Activated CD8-positive, alpha-beta T cell treated with anti-CD3 and anti-CD28 coated beads, Interleukin-2, amount 10 ng/mL, durations not matched to agents 7 days and 5 days (primary cell): ENCODE results near the gene IP6K1. TPM values are rescaled to one million over a fixed set of nuclear protein-coding genes. Genes with fewer than 3 reads are reported as not detected.

ENCODE experiments used
- ATAC-seq: fragments of 150-1000 bp; cut with Tn5 transposase; one replicate; pipeline ENCODE4 v1.10.0; 2021; ENCODE audit warnings: moderate library complexity
- CTCF ChIA-PET: fragments of 350-600 bp; sonication (Branson Sonifier 250); formaldehyde crosslinking; loops from one replicate; lab custom pipeline; 2021; ENCODE audit warnings: antibody characterized with exemption; lab: Charles Lee
- POLR2A ChIA-PET: fragments of 350-600 bp; sonication (Branson Sonifier 250); formaldehyde crosslinking; loops from one replicate; lab custom pipeline; 2021; ENCODE audit warnings: antibody characterized with exemption; lab: Charles Lee
- DNase-seq: peaks from one replicate; pipeline ENCODE4 v3.0.0-alpha.2; 2020
- H3K27ac Mint-ChIP-seq: one replicate; pipeline ENCODE4 v1.8.0; 2021; ENCODE audit warnings: mild to moderate bottlenecking, mixed read lengths
- H3K27me3 Mint-ChIP-seq: one replicate; pipeline ENCODE4 v1.8.0; 2021; ENCODE audit warnings: low read depth, mixed read lengths
- H3K36me3 Mint-ChIP-seq: one replicate; pipeline ENCODE4 v1.8.0; 2021; ENCODE audit warnings: low read depth, mixed read lengths
- H3K4me1 Mint-ChIP-seq: one replicate; pipeline ENCODE4 v1.8.0; 2021; ENCODE audit warnings: low read depth, mixed read lengths
- H3K4me3 Mint-ChIP-seq: one replicate; pipeline ENCODE4 v1.8.0; 2021; ENCODE audit warnings: mild to moderate bottlenecking, mixed read lengths
- H3K9me3 Mint-ChIP-seq: one replicate; pipeline ENCODE4 v1.8.0; 2022; ENCODE audit warnings: mixed read lengths; ENCODE audit not compliant: insufficient read depth
- microRNA-seq: library from miRNA; unstranded; fragments of <30 nt; microRNA quantifications from one replicate; pipeline ENCODE4 v1.2.0, GENCODE V29; 2022
- total RNA-seq, 2 experiments: library from RNA; stranded (reverse); gene quantifications; one replicate each; pipeline ENCODE4 v1.2.3, GENCODE V29; 2021

Gene IP6K1
- total RNA-seq, 2 experiments from 2014 or later, result 37.7 to 38.1 TPM

GRCh38 chr3:49683162-49683561 lies 103.2 kb downstream of the IP6K1 start:
- Mint-ChIP-seq H3K36me3 (peaks cover 25% of the 10 kb centered on the region), H3K9me3 (no peaks in the 10 kb centered on the region), H3K27ac (no peak overlapping the region), H3K4me1 (peaks cover 12% of the 10 kb centered on the region), H3K27me3 (no peaks in the 10 kb centered on the region), H3K4me3 (no peak overlapping the region)
- ATAC-seq, result no peak
- ChIA-PET CTCF (interaction anchor here (1.1 kb wide), 1 partner anchor 143 kb away, joined by 3 read pairs; no protein-coding TSS in a partner anchor), POLR2A (interaction anchor here (0.6 kb wide), 1 partner anchor 327 kb away, joined by 3 read pairs; no protein-coding TSS in a partner anchor)
- no peak for DNase-seq

GRCh38 chr3:49681543-49681942 lies 104.8 kb downstream of the IP6K1 start:
- Mint-ChIP-seq H3K4me1 (peaks cover 8% of the 10 kb centered on the region), H3K27me3 (no peaks in the 10 kb centered on the region), H3K9me3 (no peaks in the 10 kb centered on the region), H3K4me3 (no peak overlapping the region), H3K27ac (no peak overlapping the region), H3K36me3 (peaks cover 35% of the 10 kb centered on the region)
- no peak for ATAC-seq
- CTCF ChIA-PET, result no interaction called here
- DNase-seq, result no peak
- POLR2A ChIA-PET, result no interaction called here

GRCh38 chr3:49681232-49681522 lies 105.2 kb downstream of the IP6K1 start:
- H3K27ac Mint-ChIP-seq, result no peak overlapping the region
- H3K4me1 Mint-ChIP-seq, result peaks cover 6% of the 10 kb centered on the region
- ChIA-PET CTCF (interaction anchor here (2.0 kb wide), 1 partner anchor 141 kb away, joined by 7 read pairs; no protein-coding TSS in a partner anchor), POLR2A (no interaction called here)
- no peaks in the 10 kb centered on the region for H3K9me3 Mint-ChIP-seq
- no peak for ATAC-seq
- DNase-seq, result no peak
- H3K36me3 Mint-ChIP-seq, result peaks cover 37% of the 10 kb centered on the region
- H3K27me3 Mint-ChIP-seq, result no peaks in the 10 kb centered on the region
- no peak overlapping the region for H3K4me3 Mint-ChIP-seq

- Mint-ChIP-seq H3K4me3 (no peak overlapping the region), H3K4me1 (peaks cover 9% of the 10 kb centered on the region), H3K36me3 (peaks cover 41% of the 10 kb centered on the region), H3K27ac (no peak overlapping the region), H3K27me3 (no peaks in the 10 kb centered on the region), H3K9me3 (no peaks in the 10 kb centered on the region)
- ChIA-PET CTCF (interaction anchor here (2.0 kb wide), 1 partner anchor 141 kb away, joined by 7 read pairs; no protein-coding TSS in a partner anchor), POLR2A (no interaction called here)
- ATAC-seq (no peak), DNase-seq (no peak)
Measured at GRCh38 chr3:49680493-49681231, 105.7 kb downstream of the IP6K1 start.

- ChIA-PET POLR2A (no interaction called here), CTCF (interaction anchor here (2.2 kb wide), 1 partner anchor 136 kb away, joined by 12 read pairs; no protein-coding TSS in a partner anchor)
- H3K4me1 Mint-ChIP-seq, result peaks cover 28% of the 10 kb centered on the region
- no peaks in the 10 kb centered on the region for H3K9me3 Mint-ChIP-seq
- peak overlapping the region; percentile 93 for H3K4me3 Mint-ChIP-seq
- peak overlapping the region; percentile 52 for H3K27ac Mint-ChIP-seq
- H3K27me3 Mint-ChIP-seq, result no peaks in the 10 kb centered on the region
- DNase-seq (no peak), ATAC-seq (no peak)
- H3K36me3 Mint-ChIP-seq, result peaks cover 32% of the 10 kb centered on the region
Measured at GRCh38 chr3:49675912-49676311, 110.4 kb downstream of the IP6K1 start.

- ATAC-seq (no peak), DNase-seq (peak; percentile 45)
- H3K4me3 Mint-ChIP-seq, result peak overlapping the region; percentile 93
- no peaks in the 10 kb centered on the region for H3K9me3 Mint-ChIP-seq
- CTCF ChIA-PET, result no interaction called here
- peak overlapping the region; percentile 99 for H3K27ac Mint-ChIP-seq
- peaks cover 25% of the 10 kb centered on the region for H3K36me3 Mint-ChIP-seq
- H3K4me1 Mint-ChIP-seq, result peaks cover 28% of the 10 kb centered on the region
- H3K27me3 Mint-ChIP-seq, result no peaks in the 10 kb centered on the region
- POLR2A ChIA-PET, result no interaction called here
Measured at GRCh38 chr3:49674497-49674983, 111.8 kb downstream of the IP6K1 start.

Small RNAs within 50 kb of the gene (microRNA-seq; reads per million reads assigned to microRNA genes)
- gene MIR5193, result 2.3 reads per million

Other genes with a start within 250 kb of the IP6K1 start
- under 1 TPM; 0.05 to 0.34 TPM for gene BSN, start 232.1 kb downstream of the IP6K1 start, total RNA-seq
- gene APEH, start 112.2 kb downstream of the IP6K1 start, total RNA-seq, result 100 to 1,000 TPM; 179 to 192 TPM
- 1 to 10 TPM; 3.8 to 4.7 TPM for gene MST1, start 97.1 kb downstream of the IP6K1 start, total RNA-seq
- 10 to 100 TPM; 36.3 to 45.8 TPM for gene RNF123, start 97.0 kb downstream of the IP6K1 start, total RNA-seq
- gene AMIGO3, start 66.9 kb downstream of the IP6K1 start, total RNA-seq, result 1 to 10 TPM in 1 of 2 experiments, under 1 TPM in 1; 0.95 to 2.0 TPM
- gene GMPPB, start 62.6 kb downstream of the IP6K1 start, total RNA-seq, result 10 to 100 TPM; 50.4 to 53.0 TPM
- not detected for gene CDHR4, start 13.3 kb upstream of the IP6K1 start, total RNA-seq
- gene INKA1, start 16.7 kb upstream of the IP6K1 start, total RNA-seq, result 1 to 10 TPM; 1.3 to 2.2 TPM
- 100 to 1,000 TPM; 187 to 208 TPM for gene UBA7, start 27.4 kb upstream of the IP6K1 start, total RNA-seq
- gene TRAIP, start 70.0 kb upstream of the IP6K1 start, total RNA-seq, result 10 to 100 TPM; 32.0 to 32.9 TPM
- not detected for gene CAMKV, start 83.4 kb upstream of the IP6K1 start, total RNA-seq
- 1 to 10 TPM; 3.2 to 3.9 TPM for gene MST1R, start 117.3 kb upstream of the IP6K1 start, total RNA-seq
- gene MON1A, start 143.3 kb upstream of the IP6K1 start, total RNA-seq, result 10 to 100 TPM; 13.4 to 15.0 TPM
- gene RBM6, start 153.6 kb upstream of the IP6K1 start, total RNA-seq, result 100 to 1,000 TPM; 104 to 112 TPM